Embryonic facial prominence (tissue), 1 donor: ENCODE data around the gene LMAN2.

Experiments
- DNase-seq: peaks from one replicate; pipeline ENCODE4 v3.0.0-alpha.2; 2016; ENCODE audit errors: extremely low spot score

The LMAN2 gene, protein sequence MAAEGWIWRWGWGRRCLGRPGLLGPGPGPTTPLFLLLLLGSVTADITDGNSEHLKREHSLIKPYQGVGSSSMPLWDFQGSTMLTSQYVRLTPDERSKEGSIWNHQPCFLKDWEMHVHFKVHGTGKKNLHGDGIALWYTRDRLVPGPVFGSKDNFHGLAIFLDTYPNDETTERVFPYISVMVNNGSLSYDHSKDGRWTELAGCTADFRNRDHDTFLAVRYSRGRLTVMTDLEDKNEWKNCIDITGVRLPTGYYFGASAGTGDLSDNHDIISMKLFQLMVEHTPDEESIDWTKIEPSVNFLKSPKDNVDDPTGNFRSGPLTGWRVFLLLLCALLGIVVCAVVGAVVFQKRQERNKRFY

DNA sequence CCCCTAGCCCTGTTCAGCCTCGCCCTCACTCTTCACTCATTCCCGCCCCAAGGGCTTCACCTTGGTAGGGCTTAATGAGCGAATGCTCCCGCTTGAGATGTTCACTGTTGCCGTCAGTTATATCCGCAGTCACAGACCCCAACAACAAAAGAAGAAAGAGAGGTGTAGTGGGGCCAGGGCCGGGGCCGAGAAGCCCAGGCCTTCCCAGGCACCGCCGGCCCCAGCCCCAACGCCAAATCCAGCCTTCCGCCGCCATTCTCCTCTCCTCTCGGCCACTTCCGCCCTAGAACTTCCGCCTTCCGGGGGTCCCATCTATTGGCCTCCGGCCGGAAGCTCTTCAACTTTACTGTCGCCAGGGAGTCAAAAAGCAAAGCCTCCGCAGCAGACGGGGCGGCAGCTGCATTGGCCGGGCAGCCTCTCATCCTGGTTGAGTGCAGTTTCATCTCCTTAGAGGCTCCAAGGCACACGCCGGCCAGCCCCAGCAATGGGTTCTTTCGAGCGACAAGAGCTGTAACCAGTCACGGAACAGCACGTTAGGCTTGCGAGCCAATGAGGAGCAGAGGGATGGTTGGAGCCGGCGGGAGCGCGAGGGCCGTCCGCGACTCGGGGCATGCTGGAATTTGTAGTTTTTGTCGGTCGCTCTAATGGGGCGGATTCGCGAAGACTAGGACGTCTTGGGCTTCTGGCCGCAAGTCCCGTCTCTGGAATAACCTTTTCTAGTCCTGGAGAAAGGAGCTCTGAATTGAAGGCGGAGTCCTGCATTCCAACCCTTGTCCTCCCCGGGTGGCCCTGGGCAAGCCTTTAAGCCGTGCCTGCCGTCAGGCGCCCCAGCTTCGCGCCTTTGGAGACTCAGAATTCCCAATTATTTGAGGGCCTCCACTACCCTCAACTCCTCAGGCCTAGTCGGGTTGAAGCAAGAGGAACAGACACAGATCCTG lies at the start of gene LMAN2:
LMAN2 (minus strand) TSS at position 277 of the 938 bp plus-strand sequence; CDS start at position 256, 21 bp downstream.
- DNase-seq = peak; percentile 95

DNA sequence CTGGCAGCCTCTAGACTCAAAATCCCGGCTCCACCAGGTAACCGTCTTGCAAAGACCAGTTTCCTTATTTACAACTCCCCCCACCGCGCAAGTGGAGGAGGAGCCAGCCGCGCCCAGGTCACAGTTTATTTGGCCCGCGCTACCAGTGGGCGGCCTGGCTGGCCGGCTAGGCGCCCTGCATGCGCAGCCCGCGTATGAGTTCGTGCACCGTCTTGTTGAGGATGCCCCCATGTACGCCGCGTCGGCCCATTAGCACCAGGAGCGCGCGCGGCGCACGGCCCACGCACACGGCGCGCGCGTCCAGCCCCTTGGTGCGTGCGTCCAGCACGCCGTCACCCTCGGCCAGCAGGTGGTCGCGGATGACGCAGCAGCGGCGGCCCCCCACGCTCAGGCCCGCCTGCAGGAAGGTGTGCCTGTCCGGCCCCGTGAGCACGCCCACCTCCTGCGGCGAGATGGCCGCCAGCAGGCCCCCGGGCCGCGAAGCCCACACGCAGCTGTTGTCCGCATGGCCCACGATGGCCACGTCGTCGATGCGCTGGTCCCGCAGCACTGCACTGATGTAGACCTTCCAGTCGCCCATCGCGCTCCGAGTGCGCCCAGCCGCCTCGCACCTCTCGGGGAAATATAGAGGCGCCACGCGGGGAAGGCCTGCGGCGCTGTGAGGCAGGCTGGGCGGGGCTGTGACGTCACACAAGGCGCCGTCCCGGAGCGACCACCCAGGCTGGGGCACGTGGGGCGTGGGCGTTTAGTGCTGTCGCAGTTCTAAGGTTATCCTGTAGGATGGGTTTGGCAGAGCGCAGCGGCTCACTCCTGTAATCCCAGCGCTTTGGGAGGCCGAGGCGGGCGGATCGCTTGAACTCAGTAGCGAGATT lies 48.8 kb upstream of the LMAN2 start, which contains the start of gene PFN3:
PFN3 (minus strand) TSS at position 665 of the 872 bp plus-strand sequence; CDS start at position 580, 85 bp downstream.
- DNase-seq = peak; percentile 51

DNA sequence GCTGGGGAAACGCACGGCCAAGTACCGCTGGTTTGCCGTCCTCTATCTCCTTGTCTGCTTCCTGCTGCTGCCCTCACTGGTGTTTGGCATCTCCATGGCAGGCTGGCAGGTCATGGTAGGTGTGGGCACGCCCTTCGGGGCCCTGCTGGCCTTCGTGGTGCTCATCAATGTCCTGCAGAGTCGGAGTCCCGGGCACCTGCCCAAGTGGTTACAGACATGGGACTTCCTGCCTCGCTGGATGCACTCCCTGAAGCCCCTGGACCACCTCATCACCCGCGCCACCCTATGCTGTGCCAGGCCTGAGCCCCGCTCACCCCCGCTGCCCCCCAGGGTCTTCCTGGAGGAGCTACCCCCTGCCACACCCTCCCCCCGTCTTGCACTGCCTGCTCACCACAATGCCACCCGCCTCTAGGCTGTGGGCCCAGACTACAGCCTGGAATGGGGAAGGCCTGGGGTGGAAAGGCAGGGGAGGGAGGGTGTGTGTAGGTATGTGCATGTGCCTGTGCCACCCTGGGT lies 46.5 kb upstream of the LMAN2 start:
- DNase-seq = no peak

DNA sequence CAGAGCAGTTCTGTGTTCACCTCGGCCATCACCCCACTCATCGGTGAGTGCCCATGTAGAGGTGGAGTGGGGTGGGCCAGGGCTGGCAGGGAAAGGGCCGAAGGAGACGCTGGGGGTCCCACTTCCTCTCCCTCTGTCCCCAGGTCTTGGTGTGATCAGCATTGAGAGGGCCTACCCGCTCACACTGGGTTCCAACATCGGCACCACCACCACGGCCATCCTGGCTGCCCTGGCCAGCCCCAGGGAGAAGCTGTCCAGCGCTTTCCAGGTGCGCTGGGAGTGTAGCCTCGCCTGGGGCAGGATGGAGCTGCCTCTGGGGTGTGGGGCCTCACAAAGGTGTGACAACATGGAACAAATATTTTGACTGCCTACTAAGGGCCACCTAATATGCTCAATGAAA lies 45.3 kb upstream of the LMAN2 start:
- DNase-seq = no peak

DNA sequence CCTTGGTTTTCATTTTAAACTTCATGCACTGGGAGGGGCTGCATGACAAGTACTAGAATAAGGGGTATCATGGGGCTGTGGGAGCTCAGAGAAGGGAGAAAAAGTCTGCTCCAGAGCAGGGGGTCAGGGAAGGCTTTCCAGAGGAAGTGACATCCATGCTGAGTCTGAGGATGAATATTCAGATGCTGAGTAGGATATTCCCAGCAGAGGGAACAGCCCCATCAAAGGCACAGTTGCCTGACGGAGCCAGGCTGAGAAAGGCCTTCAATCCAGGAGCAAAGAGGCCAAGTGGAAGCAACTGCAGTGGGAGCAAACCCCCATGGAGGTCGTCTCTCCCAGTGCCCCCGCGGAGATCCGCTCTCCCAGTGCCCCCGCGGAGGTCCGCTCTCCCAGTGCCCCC lies 44.6 kb upstream of the LMAN2 start:
- no peak for DNase-seq

DNA sequence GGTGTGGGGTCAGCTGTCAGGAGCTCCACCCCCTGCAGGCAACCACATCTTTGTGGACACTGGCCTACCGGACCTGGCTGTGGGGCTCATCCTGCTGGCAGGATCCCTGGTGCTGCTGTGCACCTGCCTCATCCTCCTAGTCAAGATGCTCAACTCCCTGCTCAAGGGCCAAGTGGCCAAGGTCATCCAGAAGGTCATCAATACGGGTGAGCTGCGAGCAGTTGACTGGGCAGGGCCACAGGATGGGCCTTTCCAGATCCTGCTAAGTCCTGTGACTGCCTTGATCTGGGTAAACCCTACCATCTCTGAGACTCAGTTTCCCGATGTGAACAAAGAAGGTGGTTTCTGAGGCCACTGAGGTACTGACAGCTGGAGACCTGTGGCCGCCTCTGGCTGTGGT lies 42.5 kb upstream of the LMAN2 start:
- no peak for DNase-seq

DNA sequence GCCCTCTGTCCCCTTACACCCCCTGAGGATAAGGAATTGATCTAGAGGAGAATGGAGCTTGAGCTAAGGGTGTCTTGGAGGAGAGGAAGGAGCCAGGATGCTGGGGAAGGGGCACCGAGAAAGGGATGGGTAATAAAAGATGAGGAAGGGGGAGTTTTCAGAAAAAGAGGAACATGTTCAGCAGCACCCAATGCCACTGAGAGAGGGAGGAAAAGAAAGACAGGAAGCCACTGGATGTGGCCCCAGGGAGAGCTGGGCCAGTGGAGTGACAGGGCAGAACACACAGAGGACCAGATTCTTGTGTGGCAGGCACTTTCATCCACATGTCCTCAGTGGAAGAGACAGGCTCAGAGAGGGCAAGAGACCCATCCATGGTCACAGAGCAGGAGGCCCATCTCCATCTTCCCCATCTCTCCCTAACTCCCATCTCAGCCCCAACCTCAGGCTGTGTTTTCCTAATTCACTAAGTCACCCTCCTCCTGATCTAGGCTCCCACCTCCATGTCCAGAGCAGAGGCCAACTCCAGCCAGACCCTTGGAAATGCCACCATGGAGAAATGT lies 41.8 kb upstream of the LMAN2 start:
- DNase-seq = no peak

DNA sequence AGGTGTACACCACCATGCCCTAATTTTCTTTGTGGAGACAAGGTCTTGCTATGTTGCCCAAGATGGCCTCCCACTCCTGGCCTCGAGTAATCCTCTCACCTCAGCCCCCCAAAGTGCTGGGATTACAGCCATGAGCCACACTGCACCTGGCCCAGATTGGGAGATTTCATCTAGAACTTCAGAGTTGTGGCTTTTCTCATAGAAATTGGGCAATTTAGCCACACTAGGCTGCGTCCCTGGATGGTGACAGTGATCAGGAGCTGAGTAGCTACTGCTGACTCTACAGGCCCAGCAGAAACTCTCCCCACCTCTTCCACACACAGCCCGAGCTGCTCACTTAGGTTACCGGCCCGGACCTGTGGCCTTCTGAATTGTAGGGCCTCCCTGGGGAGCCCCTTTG lies 41.3 kb upstream of the LMAN2 start:
- DNase-seq = no peak

DNA sequence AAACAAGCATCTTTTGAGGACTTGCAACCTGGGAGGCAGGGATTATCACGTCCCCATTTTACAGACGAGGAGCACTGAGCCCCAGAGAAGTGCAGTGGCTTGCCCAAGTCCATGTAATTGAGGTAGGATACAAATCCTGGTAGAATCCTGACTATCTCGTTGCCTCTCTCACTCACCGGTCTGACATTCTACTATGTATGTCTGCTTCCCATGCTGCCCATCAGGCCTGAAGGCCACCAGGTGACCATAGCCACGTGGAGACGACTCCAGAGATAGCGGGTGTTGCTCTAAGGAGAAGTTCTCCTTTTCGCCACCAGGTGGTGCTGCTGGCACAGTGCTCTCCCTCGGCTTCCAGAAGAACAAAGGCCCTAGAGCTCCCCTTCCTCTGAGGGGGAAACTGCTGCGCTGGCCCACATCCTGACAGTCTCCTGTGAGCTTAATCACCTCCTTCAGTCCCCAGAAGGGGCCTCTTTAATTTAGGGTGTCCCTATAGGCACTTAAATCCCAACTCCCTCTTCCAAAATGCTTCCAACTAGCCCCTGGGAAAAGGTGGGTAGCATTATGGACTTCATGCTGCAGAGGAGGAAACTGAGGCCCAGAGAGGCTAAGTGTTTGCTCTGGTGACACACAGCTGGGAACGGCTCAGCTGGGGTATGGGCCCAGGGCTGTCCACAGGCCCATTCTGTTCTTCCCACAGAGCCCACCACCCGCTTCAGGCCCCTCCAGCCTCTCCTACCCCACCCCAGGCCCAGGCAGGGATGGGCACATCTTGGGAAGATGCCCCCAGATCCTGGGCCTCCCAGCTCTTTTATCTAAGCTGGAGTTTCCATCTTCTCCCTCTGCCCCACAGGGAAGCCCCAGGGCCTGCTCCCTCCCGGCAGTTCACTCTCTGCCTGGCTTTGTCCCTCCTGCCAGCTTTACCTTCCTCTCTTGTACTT lies 39.2 kb upstream of the LMAN2 start:
- peak; percentile 80 for DNase-seq

DNA sequence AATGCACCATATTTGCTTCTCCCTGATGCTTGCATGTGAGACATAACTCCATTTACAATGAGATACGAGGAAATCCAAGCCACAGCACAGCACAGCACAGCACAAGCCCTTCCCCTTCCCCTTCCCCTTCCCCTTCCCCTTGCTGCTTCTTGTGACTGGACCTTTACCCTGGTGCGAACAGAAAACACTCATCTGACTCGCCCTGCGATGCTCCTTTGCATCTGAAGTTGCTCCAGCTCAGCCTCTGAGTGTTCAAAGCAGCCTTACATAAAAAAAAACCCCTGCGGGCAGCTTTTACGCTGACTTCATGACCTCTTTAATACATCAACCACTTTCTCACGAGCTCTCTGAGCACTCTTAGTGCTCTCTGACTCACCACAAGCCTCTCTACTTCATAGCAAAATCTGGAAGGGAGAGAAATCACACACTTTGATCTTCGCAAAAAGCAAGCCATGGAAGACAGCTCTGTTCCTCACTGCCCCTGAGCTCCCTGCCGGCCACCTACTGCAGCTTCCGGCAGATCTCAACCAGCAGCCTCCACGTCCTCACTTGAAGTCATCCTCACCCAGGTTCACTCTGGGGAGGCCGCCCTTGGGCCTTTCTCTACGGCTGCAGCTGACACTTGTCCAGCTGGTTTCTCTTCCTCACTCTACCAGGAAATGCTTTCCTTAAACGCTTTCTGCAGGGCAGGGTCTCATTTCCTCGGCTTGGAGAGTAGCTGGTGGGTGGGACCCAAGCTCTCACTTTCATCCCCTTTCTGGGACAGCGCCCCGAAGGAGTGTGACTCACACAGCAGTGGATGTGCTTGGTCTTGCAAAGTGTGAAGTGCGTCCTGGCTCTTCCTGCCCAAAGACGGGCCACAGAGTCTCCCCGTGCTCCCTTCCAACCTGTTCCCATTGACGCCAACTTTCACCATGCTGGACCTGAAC lies 38.0 kb upstream of the LMAN2 start:
- no peak for DNase-seq

DNA sequence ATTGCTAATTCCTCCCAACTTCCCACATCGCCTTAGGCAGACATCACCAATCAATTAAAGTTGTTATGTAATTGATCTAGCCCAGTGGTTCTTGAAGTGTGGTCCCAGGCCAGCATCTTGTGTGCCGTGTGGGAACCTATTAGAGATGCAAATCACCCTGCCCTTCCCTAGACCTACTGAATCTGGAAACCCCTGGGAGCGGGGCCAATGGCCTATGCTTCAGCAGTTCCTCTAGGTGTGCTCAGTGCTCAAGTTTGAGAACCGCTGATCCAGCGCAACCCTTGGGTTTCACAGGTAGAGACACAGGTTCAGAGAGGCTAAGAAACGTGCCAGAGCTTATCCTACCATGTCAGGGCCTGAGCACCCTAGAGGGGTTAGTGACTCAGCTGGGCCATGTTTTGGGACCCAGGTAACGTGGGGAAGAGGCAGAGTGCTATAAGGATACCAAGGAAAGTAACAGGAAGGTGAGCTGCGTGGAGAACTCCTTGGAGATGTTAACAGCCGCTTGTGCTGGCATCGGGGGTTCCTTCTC lies 37.1 kb upstream of the LMAN2 start:
- DNase-seq = no peak

DNA sequence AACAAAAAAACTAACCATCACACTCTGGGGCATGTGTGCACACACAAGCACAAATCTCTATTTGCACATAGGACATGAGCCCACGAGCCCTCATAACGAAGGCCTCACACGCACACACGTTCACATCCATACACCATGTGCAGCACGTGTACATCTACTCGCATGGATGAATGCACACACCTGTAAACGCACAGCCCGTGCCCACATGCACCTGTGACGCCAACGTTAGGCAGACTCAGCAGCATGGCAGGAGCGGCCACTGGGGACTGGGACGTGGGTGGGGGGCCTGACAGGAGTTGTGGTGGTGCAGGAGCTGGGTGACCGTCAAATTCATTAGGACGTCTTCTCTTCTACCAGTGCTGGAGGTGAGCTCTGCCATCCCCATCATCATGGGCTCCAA lies 35.9 kb upstream of the LMAN2 start:
- no peak for DNase-seq

DNA sequence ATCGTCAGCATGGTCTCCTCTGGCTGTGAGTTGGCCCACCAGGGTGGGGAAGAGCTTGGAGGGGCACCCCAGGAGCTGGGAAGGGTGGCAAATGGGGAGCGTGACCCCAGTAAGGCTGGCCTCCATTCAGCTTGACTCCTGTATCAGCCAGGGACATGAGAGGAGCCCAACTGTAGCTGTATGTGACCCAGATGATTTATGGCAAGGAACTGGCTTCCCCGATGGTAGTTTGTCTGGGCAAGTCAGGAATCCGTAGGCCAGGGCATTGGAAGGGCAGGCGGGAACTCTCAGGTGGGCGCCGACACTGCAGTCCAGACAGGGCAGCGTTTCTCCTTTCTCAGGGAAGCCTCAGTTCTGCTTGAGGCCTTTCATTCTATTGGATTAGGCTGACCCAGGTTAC lies 35.1 kb upstream of the LMAN2 start:
- no peak for DNase-seq

DNA sequence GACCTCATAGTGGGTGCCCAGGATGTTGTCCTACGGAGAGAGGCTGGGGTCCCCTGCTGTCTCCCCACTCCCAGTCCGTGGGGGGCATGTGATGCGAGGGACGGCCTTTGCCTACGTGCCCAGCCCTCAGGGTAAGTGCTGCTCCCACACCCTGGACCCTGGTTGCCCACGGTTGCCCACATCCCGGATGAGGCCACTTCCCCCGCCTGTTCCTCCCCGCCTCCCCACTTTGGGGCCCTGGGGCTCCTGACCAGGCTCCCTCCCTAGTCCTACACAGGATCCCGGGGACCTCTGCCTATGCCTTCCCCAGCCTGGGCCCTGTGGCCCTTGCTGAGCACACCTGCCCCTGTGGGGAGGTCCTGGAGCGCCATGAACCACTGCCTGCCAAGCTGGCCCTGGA lies 34.3 kb upstream of the LMAN2 start:
- DNase-seq = no peak

DNA sequence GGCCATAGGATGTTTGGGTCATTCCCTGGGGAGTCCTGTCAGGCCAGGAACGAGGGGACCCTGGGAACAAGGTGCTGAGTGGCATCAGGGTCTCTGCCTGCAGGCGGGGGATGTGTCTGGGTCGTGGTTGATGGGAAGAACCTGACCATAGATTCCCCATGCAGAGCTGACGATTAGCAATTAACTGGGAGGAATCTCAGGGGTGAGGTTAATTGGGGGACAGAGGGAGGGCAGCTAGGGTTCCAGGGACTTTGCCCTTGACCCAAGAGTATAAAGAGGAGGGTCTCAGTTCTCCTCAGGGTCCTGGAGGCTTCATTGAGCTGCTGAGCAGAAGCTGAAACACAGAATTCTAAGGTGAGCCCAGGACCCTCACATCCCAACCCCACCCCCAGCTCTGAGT lies 32.7 kb upstream of the LMAN2 start, which contains the start of gene SLC34A1:
SLC34A1 (plus strand) TSS at position 301 of the 400 bp plus-strand sequence. CDS start 1,308 bp downstream, outside the sequence.
- DNase-seq = no peak

DNA sequence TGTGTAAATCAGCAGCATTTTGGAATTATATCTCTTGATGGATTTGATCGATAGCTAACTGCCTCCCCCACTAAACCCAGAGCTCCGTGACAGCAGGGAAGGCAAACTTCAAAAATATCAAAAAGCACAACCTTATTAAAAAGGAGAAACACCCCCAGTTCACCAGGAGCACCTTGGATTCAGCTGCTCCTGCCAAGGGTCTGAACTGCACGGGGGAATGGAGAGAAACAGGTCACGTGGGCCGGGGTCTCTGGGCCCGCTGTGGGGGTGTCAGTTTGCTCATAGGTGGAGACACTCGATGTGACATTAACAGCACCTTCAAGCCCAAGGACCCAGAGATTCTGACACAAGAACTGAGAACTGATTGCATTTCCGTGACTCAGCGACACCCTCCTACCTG lies 31.7 kb upstream of the LMAN2 start:
- DNase-seq = no peak

DNA sequence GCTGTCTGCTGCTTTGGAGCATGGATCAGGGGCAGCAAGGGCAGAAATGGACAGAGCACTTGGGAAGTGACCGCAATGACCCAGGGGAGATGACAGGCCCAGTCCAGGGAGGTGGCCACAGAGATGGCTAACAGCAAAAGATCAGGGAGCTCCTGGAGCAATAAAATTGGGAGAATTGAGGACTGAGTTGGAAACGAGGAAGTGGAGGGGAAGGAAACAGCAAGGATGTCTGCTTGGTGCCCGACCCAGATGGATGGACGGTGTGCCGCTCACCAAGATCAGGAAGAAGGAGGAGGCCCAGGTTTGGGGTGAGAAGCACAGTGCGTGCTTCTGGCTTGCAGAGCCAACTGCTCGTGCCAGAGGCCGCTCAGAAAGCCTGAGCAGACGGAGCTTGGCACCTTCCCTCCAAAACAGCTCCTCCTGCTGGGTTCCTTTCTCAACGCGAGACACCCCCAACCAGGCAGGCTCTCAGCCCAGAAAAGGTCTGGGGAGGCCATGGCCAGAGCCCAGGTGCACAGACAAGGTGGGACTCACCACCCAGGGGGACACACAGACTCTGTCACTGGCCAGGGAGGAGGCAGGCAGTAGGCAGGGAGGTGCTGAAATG lies 31.1 kb upstream of the LMAN2 start:
- DNase-seq = no peak

DNA sequence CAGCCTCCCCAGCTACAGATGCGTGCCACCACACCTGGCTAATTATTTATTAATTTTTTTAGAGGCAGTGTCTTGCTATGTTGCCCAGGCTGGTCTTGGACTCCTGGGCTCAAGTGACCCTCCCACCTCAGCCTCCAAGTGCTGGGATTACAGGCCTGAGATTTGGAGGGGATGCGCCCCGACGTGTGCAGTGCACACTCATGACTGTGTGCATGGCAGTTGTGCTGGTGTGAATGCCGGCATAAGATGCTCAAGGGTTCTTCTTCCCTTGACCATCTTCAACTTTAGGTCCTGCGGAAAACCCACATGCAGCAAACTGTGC lies 29.3 kb upstream of the LMAN2 start:
- DNase-seq = no peak
